Superior temporal gyrus (tissue), 1 donor: ENCODE measurements around the gene KRTAP9-1.
"Not testable (repeated sequence)": the region's sequence is repeated elsewhere in the genome, so short reads cannot be mapped to it uniquely, and the experiment has no call there.

ENCODE experiments used
- DNase-seq: peaks from one replicate; pipeline ENCODE4 v3.0.0-alpha.2; 2016; ENCODE audit errors: extremely low spot score

The KRTAP9-1 gene

GRCh38 chr17:41178843-41179616 lies 10.7 kb upstream of the KRTAP9-1 start:
- DNase-seq, result no peak

DNA sequence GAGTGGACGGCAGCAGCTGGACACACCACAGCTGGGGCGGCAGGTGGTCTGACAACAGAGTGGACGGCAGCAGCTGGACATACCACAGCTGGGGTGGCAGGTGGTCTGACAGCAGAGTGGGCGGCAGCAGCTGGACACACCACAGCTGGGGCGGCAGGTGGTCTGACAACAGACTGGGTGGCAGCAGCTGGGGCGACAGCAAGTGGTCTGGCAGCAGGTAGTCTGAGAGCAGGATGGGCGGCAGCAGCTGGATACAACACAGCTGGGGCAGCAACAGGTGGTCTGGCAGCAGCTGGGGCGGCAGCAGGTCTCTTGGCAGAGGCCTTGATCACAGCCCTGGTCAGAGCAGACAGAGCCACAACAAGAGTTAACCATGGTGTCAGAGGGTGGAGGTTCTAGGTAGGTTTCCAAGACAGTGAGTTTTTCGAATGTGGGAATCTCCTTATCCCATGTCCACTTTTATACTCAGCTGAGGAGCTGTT lies 5.2 kb upstream of the KRTAP9-1 start, which contains the start of gene KRTAP4-1:
Gene KRTAP4-1 (minus strand): TSS at position 432 of the 482 bp plus-strand sequence. CDS start 57 bp downstream, at position 375.
- no peak for DNase-seq

DNA sequence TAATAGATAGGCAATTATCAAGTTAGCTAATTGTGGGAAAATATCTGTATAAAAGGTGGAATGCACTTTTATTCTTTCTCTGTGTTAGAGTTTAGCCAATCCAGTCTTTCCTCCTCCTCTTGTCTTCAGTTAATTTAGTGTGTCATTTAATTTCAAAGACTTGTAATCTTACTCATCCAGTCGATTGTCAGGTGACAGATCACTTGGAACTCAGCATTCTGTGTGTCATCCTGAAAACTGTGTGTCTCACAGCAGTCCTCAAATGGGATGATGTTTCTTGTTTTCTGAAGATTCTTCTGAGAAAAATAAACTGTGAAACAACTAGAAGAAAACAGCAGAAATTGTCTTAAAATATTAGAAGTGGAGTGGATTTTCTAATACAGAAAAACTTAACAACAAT lies 4.7 kb upstream of the KRTAP9-1 start:
- DNase-seq, result no peak

DNA sequence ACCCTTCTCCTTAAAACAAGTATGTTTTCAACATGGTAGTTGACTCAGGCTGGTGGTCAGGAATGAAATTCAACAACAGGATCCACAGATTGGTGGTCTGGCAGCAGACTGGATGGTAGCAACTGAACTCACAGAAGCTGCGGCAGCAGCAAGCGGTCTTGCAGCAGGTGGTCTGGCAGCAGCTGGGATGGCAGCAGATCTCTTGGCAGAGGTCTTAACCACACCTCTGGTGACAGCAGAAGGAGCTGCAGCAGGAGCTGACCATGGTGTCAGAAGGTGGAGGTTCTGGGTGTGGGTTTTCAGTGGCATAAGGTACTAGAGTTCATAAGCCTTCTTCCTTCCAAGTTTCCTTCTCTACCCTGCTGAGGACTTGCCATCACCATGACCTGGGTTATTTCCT lies 2.8 kb upstream of the KRTAP9-1 start:
- DNase-seq, result no peak

DNA sequence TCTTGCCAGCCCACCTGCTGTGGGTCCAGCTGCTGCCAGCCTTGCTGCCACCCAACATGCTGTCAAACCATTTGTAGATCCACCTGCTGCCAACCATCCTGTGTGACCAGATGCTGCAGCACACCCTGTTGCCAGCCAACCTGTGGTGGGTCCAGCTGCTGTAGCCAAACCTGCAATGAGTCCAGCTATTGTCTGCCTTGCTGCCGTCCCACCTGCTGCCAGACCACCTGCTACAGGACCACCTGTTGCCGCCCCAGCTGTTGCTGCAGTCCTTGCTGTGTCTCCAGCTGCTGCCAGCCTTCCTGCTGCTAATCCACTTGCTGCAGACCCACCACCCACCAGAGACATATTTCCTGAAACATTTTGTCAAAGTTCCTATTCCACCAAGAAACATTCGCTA lies 641 bp downstream of the KRTAP9-1 start:
- DNase-seq, result no peak

GRCh38 chr17:41196068-41196467 lies 6.4 kb downstream of the KRTAP9-1 start:
- DNase-seq, result no peak

GRCh38 chr17:41199421-41200078 lies 9.9 kb downstream of the KRTAP9-1 start:
- DNase-seq, result no peak

DNA sequence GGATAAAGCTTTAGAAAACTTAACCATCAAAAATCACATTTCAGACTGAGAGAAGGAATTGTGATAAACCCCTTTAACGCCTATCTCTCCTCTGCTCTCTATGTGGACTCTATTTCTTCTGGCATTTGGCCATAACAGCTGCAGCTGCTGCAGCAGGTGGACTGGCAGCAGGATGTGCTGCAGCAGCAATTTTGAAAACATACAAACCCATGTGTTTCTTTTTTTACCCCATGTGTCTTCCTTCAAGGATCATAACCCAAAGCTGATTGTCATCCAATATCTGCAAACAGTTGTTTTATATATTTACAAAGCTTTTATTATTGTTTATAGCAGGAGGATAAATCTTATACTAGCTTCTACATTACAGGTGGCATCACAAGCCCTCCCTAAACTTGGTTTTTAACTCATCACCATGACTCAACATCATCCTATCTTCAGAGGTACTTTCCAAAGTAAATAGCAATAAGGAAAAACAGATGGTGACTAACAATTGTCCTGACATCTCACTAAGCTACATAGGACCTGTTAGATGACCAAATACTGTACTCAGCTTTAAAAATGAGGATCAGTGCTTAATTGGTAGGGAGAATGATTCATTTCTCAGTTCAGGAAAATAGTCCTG lies 22.3 kb downstream of the KRTAP9-1 start:
- DNase-seq, result no peak

DNA sequence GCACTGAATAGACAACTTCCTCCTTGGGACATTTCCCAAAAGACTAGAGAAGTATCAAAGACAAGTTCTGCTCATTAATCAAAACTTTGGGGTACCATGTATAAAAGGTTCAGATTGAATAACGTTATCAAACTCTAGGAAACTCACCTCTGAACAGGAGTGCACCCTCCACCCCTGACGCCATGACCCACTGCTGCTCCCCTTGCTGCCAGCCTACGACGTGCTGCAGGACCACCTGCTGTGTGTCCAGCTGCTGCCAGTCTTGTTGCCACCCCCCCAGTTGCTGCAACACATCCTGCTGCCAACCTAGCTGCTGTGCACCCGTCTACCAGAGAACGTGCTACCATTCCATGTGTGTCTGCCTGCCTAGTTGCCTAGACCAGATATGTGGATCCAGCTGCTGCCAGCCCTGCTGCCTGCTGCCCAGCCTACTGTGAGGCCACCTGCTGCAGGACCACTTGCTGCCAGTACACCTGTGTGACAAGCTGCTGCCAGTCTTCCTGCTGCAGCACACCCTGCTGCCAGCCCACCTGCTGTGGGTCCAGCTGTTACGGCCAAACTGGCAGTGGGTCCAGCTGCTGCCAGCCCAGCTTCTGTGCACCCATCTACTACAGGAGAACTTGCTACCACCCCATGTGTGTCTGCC lies 23.0 kb downstream of the KRTAP9-1 start:
- no peak for DNase-seq

DNA sequence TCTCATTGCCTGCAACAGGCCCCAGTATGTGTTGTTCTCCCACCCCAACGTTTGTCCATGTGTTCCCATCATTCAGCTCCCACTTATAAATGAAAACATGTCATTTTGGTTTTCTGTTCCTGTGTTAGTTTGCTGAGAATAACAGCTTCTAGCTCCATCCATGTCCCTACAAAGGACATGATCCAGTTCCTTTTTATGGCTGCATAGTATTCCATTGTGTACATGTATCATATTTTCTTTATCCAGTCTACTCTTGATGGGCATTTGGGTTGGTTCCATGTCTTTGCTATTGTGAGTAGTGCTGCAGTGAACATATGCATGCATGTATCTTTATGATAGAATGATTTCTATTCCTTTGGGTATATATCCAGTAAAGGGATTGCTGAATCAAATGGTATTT lies 26.0 kb downstream of the KRTAP9-1 start:
- DNase-seq, result no peak

DNA sequence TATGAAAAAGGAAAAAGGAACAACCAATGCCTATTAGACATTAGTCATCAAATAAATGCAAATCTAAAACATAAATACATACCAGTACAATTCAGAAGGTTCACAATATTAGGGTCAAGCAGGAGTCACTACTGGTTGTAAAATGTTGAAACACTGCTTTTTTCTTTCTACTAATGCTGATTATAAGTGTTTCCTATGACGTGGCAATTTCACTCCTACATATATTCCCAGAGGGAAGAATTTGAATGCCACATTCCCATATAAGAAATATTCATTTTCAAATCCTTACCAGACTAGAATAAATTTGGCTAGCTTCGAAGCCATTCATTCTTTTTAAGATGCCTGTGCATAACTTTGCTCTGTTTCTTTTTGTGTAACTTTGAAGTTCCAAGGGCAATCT lies 34.1 kb downstream of the KRTAP9-1 start:
- no peak for DNase-seq

GRCh38 chr17:41226051-41226450 lies 36.4 kb downstream of the KRTAP9-1 start:
- no peak for DNase-seq

GRCh38 chr17:41226598-41227095 lies 37.0 kb downstream of the KRTAP9-1 start, which contains the start of gene KRTAP9-2:
Gene KRTAP9-2 (plus strand): TSS chr17:41226648. CDS start chr17:41226655, 7 bp downstream.
- DNase-seq, result not testable (repeated sequence)

GRCh38 chr17:41230094-41230493 lies 40.4 kb downstream of the KRTAP9-1 start:
- no peak for DNase-seq

- no peak for DNase-seq
Observed at GRCh38 chr17:41231731-41232130, 42.0 kb downstream of the KRTAP9-1 start.

GRCh38 chr17:41232399-41233105 lies 42.9 kb downstream of the KRTAP9-1 start, which contains the start of gene KRTAP9-3:
Gene KRTAP9-3 (plus strand): TSS chr17:41232449. CDS start chr17:41232502, 53 bp downstream.
- not testable (repeated sequence) for DNase-seq

DNA sequence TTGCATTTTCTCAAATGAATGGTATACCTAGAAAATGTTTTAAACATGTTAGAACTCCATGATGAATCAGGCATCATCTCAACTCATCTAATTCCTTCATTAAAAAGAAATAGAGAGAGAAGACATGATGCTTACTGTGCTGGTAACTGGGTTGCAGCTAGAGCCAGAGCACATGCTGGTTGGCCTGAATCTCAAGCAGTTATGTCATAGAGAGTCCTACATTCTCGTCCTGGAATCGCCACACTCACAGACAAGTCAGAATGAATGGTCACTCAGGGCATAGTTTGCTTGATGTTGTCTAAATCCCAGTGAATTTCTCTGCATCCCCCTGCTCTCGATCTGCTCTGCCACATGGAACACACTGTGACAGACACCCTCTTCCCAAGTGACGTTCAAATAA lies 47.4 kb downstream of the KRTAP9-1 start:
- not testable (repeated sequence) for DNase-seq

DNA sequence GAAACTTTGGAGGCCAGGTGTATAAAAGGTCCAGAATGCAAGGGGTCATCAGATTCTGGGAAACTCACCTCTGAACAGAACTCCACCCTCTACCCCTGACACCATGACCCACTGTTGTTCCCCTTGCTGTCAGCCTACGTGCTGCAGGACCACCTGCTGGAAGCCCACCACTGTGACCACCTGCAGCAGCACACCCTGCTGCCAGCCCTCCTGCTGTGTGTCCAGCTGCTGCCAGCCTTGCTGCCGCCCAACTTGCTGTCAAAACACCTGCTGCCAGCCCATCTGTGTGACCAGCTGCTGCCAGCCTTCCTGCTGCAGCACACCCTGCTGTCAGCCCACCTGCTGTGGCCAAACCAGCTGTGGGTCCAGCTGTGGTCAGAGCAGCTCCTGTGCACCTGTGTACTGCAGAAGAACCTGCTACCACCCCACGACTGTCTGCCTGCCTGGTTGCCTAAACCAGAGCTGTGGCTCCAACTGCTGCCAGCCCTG lies 48.3 kb downstream of the KRTAP9-1 start, which contains the start of gene KRTAP9-8:
Gene KRTAP9-8 (plus strand): TSS at position 51 of the 489 bp plus-strand sequence. CDS start 53 bp downstream, at position 104.
- DNase-seq, result not testable (repeated sequence)
